ENCODE data around the gene CADPS2. TPM values are rescaled to one million over a fixed set of nuclear protein-coding genes. Genes with fewer than 3 reads are reported as not detected.

Gene CADPS2
- total and polyA plus RNA-seq, 12 donors, result 14.6 to 103 (median 39.4) TPM

GRCh38 chr7:122600042-122600441, 286.2 kb downstream of the CADPS2 start:
- 86 to 92% (median 90%) methylated on average over 1 of the region's 1 CpG for WGBS, 4 donors
- TF ChIP-seq CTCF (IDR thresholded peaks at IDR 0.05) (no peak), POLR2A (IDR thresholded peaks at IDR 0.05) (no peak)
- H3K4me1 ChIP-seq (replicated peaks in 1 of 2), result no peaks in the 10 kb centered on the region
- no peak overlapping the region for H3K4me3 ChIP-seq
- DNase-seq, result no peak
- H3K36me3 ChIP-seq (replicated peaks in 1 of 2), result no peaks in the 10 kb centered on the region
- H3K27me3 ChIP-seq, result no peaks in the 10 kb centered on the region
- H3K9me3 ChIP-seq (replicated peaks in 1 of 3), result no peaks in the 10 kb centered on the region
- intact Hi-C loops (cut with DNase I), result no loop called here
- H3K27ac ChIP-seq, result no peak overlapping the region

- Histone ChIP-seq H3K9me3 (replicated peaks in 1 of 3) (no peaks in the 10 kb centered on the region), H3K4me3 (no peak overlapping the region), H3K27ac (no peak overlapping the region), H3K27me3 (no peaks in the 10 kb centered on the region), H3K4me1 (replicated peaks in 1 of 2) (no peaks in the 10 kb centered on the region), H3K36me3 (replicated peaks in 1 of 2) (no peaks in the 10 kb centered on the region)
- intact Hi-C loops (cut with DNase I), result no loop called here
- TF ChIP-seq CTCF (IDR thresholded peaks at IDR 0.05) (no peak), POLR2A (IDR thresholded peaks at IDR 0.05) (no peak)
- WGBS, 4 donors, result 85 to 87% (median 86%) methylated on average over 3 of the region's 3 CpGs
- DNase-seq, result no peak
These were observed 289.0 kb downstream of the CADPS2 start for GRCh38 chr7:122597277-122597676.

GRCh38 chr7:122595885-122596284, 290.4 kb downstream of the CADPS2 start:
- TF ChIP-seq POLR2A (IDR thresholded peaks at IDR 0.05) (no peak), CTCF (IDR thresholded peaks at IDR 0.05) (no peak)

GRCh38 chr7:122588621-122589020, 297.6 kb downstream of the CADPS2 start:
- Histone ChIP-seq H3K4me3 (no peak overlapping the region), H3K27me3 (no peaks in the 10 kb centered on the region), H3K4me1 (replicated peaks in 1 of 2) (no peaks in the 10 kb centered on the region), H3K27ac (no peak overlapping the region), H3K9me3 (replicated peaks in 1 of 3) (no peaks in the 10 kb centered on the region), H3K36me3 (replicated peaks in 1 of 2) (no peaks in the 10 kb centered on the region)
- DNase-seq, result no peak
- WGBS, 4 donors, result 91 to 100% (median 96%) methylated on average over 1 of the region's 1 CpG
- intact Hi-C loops (cut with DNase I), result no loop called here
- TF ChIP-seq CTCF (IDR thresholded peaks at IDR 0.05), result no peak
- no peak for TF ChIP-seq POLR2A (IDR thresholded peaks at IDR 0.05)

More at GRCh38 chr7:122595885-122596284, 290.4 kb downstream of the CADPS2 start:
- intact Hi-C loops (cut with DNase I), result no loop called here
- Histone ChIP-seq H3K27me3 (no peaks in the 10 kb centered on the region), H3K4me1 (replicated peaks in 1 of 2) (no peaks in the 10 kb centered on the region), H3K36me3 (replicated peaks in 1 of 2) (no peaks in the 10 kb centered on the region), H3K4me3 (no peak overlapping the region), H3K9me3 (replicated peaks in 1 of 3) (no peaks in the 10 kb centered on the region), H3K27ac (no peak overlapping the region)
- 98 to 100% (median 100%) methylated on average over 1 of the region's 1 CpG for WGBS, 4 donors
- no peak for DNase-seq
